BE2C (cell line): Measurements from ENCODE around the gene CD48.

Experiments used
- DNase-seq: peaks from one replicate; pipeline ENCODE4 v3.0.0-alpha.2; 2020
- H3K27me3 ChIP-seq: fragments of 250-450 bp; sonication (Bioruptor Pico); 2 replicates; pipeline ENCODE4 v1.5.1; 2020; ENCODE audit warnings: mild to moderate bottlenecking
- H3K36me3 ChIP-seq: fragments of 250-450 bp; sonication (Bioruptor Pico); 2 replicates; pipeline ENCODE4 v1.5.1; 2020; ENCODE audit warnings: mild to moderate bottlenecking
- H3K4me1 ChIP-seq: fragments of 250-450 bp; sonication (Bioruptor Pico); 2 replicates; pipeline ENCODE4 v1.5.1; 2020
- H3K4me3 ChIP-seq: 2 replicates; pipeline ENCODE4 v1.5.1; 2011; ENCODE audit warnings: low read depth, low read length
- H3K9me3 ChIP-seq: fragments of 250-450 bp; sonication (Bioruptor Pico); 2 replicates; pipeline ENCODE4 v1.5.1; 2020
- CTCF ChIP-seq: IDR thresholded peaks from 2 replicates; pipeline ENCODE4 v1.5.1; 2012; ENCODE audit warnings: mild to moderate bottlenecking, low read depth, low read length

Gene CD48

GRCh38 chr1:160726498-160727315, 15.1 kb upstream of the CD48 start:
- TF ChIP-seq CTCF = peak; percentile 86
- no peaks in the 10 kb centered on the region for H3K36me3 ChIP-seq
- DNase-seq = peak; percentile 60
- H3K4me3 ChIP-seq = no peak overlapping the region
- peaks cover 31% of the 10 kb centered on the region for H3K27me3 ChIP-seq
- H3K9me3 ChIP-seq = no peaks in the 10 kb centered on the region
- H3K4me1 ChIP-seq = no peaks in the 10 kb centered on the region

- no peak for TF ChIP-seq CTCF
- Histone ChIP-seq H3K36me3 (no peaks in the 10 kb centered on the region), H3K4me1 (no peaks in the 10 kb centered on the region), H3K9me3 (no peaks in the 10 kb centered on the region), H3K4me3 (no peak overlapping the region), H3K27me3 (peaks cover 31% of the 10 kb centered on the region)
- no peak for DNase-seq
These were observed 14.5 kb upstream of the CD48 start for GRCh38 chr1:160726114-160726497.

GRCh38 chr1:160724465-160725242, 13.0 kb upstream of the CD48 start:
- peaks cover 31% of the 10 kb centered on the region for H3K27me3 ChIP-seq
- no peaks in the 10 kb centered on the region for H3K9me3 ChIP-seq
- TF ChIP-seq CTCF = no peak
- no peaks in the 10 kb centered on the region for H3K4me1 ChIP-seq
- H3K4me3 ChIP-seq = no peak overlapping the region
- no peaks in the 10 kb centered on the region for H3K36me3 ChIP-seq
- DNase-seq = no peak

- no peak for DNase-seq
- H3K4me1 ChIP-seq = no peaks in the 10 kb centered on the region
- TF ChIP-seq CTCF = no peak
- no peaks in the 10 kb centered on the region for H3K9me3 ChIP-seq
- H3K4me3 ChIP-seq = no peak overlapping the region
- peaks cover 37% of the 10 kb centered on the region for H3K27me3 ChIP-seq
- no peaks in the 10 kb centered on the region for H3K36me3 ChIP-seq
These were observed 11.7 kb upstream of the CD48 start for GRCh38 chr1:160723332-160723731.

- Histone ChIP-seq H3K4me3 (no peak overlapping the region), H3K36me3 (no peaks in the 10 kb centered on the region), H3K27me3 (peaks cover 37% of the 10 kb centered on the region), H3K4me1 (no peaks in the 10 kb centered on the region), H3K9me3 (no peaks in the 10 kb centered on the region)
- DNase-seq = no peak
- no peak for TF ChIP-seq CTCF
These were observed 11.1 kb upstream of the CD48 start for GRCh38 chr1:160722726-160723125.

GRCh38 chr1:160721473-160721872, 9.9 kb upstream of the CD48 start:
- DNase-seq = no peak
- H3K9me3 ChIP-seq = no peaks in the 10 kb centered on the region
- H3K36me3 ChIP-seq = no peaks in the 10 kb centered on the region
- no peaks in the 10 kb centered on the region for H3K4me1 ChIP-seq
- no peak for TF ChIP-seq CTCF
- H3K4me3 ChIP-seq = no peak overlapping the region
- H3K27me3 ChIP-seq = peaks cover 42% of the 10 kb centered on the region
